HepG2 (cell line): ENCODE measurements around the gene ARPIN. TPM values are rescaled to one million over a fixed set of nuclear protein-coding genes. Genes with fewer than 3 reads are reported as not detected.

Experiments
- ATAC-seq: fragments of 200-7000 bp; cut with Tn5 transposase; 3 replicates; pipeline ENCODE4 v1.9.1; 2020; ENCODE audit warnings: mild to moderate bottlenecking, moderate library complexity
- BruUV-seq: library from RNA; stranded (reverse); fragments of 400-500 nt; replicated peaks from 2 replicates; lab custom pipeline; 2021; lab: Mats Ljungman, UMichigan
- CTCF ChIA-PET: fragments of 300-600 bp; formaldehyde crosslinking; extraction: SDS; loops from one replicate; lab custom pipeline; 2021; ENCODE audit warnings: low total read pairs, inconsistent platforms, low intra/inter-chr PET ratio; lab: Yijun Ruan, JAX
- POLR2A ChIA-PET: fragments of 350-600 bp; sonication (Branson Sonifier 250); formaldehyde crosslinking; loops from one replicate; lab custom pipeline; 2020; ENCODE audit warnings: antibody characterized with exemption, inconsistent platforms; lab: Yijun Ruan, JAX
- DNase-seq: peaks from one replicate; pipeline ENCODE4 v3.0.0-alpha.2; 2015; ENCODE audit warnings: low spot score
- FAIRE-seq: peaks from 3 replicates; lab custom pipeline; 2011; peaks lifted over from hg19 to GRCh38; lab: Jason Lieb, UNC
- H2AFZ ChIP-seq: one replicate; pipeline ENCODE4 v1.6.1; 2011; ENCODE audit warnings: low read length, inconsistent platforms
- H3K27ac ChIP-seq: fragments of 300-600 bp; 3 replicates; pipeline ENCODE4 v1.8.0; 2011; ENCODE audit warnings: mixed run types, mild to moderate bottlenecking, mixed read lengths, low read length, inconsistent platforms; ENCODE audit not compliant: insufficient read depth; ENCODE audit errors: extremely low read length
- H3K27me3 ChIP-seq, 2 experiments: fragments of 200-600 bp in 1 of 2; 2 replicates in 1 of 2; 3 replicates in 1 of 2; pipeline versions ENCODE4 v1.6.0 to v1.8.0; 2011; ENCODE audit warnings: low read length in 2 of 2, mild to moderate bottlenecking in 2 of 2, moderate library complexity in 2 of 2, inconsistent platforms in 1 of 2; ENCODE audit not compliant: insufficient read depth in 2 of 2, control insufficient read depth in 1 of 2
- H3K36me3 ChIP-seq, 2 experiments: fragments of 200-600 bp in 1 of 2; replicated peaks in 1 of 2; 2 replicates in 1 of 2; 3 replicates in 1 of 2; pipeline versions ENCODE4 v1.5.1 to v1.8.0; 2011; ENCODE audit warnings: low read length in 2 of 2, inconsistent platforms in 1 of 2; ENCODE audit not compliant: insufficient read depth in 2 of 2, control insufficient read depth in 1 of 2
- H3K4me1 ChIP-seq: 2 replicates; pipeline ENCODE4 v1.5.1; 2012; ENCODE audit warnings: low read length, inconsistent platforms; ENCODE audit not compliant: insufficient read depth
- H3K4me2 ChIP-seq: 2 replicates; pipeline ENCODE4 v1.6.0; 2011; ENCODE audit warnings: low read depth, low read length, inconsistent platforms
- H3K4me3 ChIP-seq, 3 experiments: fragments of 200-600 bp in 1 of 3; sonication (generic), shearing (Covaris generic) in 1 of 3; replicated peaks in 1 of 3; 2 replicates each; pipeline ENCODE4 v1.5.1; 2011 to 2016; ENCODE audit warnings: low read length in 3 of 3, inconsistent platforms in 2 of 3, low read depth in 2 of 3, mild to moderate bottlenecking in 2 of 3, control low read depth in 1 of 3, mixed read lengths in 1 of 3; ENCODE audit not compliant: insufficient read depth in 1 of 3
- H3K79me2 ChIP-seq: one replicate; pipeline ENCODE4 v1.6.1; 2011; ENCODE audit warnings: low read length, inconsistent platforms; ENCODE audit not compliant: insufficient read depth
- H3K9ac ChIP-seq: 2 replicates; pipeline ENCODE4 v1.6.0; 2011; ENCODE audit warnings: mild to moderate bottlenecking, low read depth, low read length, inconsistent platforms; ENCODE audit not compliant: insufficient read depth
- H3K9me3 ChIP-seq: 2 replicates; pipeline ENCODE4 v1.5.1; 2012; ENCODE audit warnings: mild to moderate bottlenecking, low read length
- H4K20me1 ChIP-seq: 2 replicates; pipeline ENCODE4 v1.6.0; 2011; ENCODE audit warnings: inconsistent platforms, mild to moderate bottlenecking, low read length, moderate library complexity; ENCODE audit not compliant: insufficient read depth
- HNRNPK ChIP-seq: fragments of 200-400 bp; formaldehyde crosslinking; IDR thresholded peaks from 2 replicates; pipeline ENCODE4 v1.6.1; 2018; ENCODE audit warnings: low read length, low read depth, moderate library complexity, mild to moderate bottlenecking; ENCODE audit not compliant: poor library complexity, severe bottlenecking
- KLF16 ChIP-seq, 2 experiments: sonication (generic) in 1 of 2; formaldehyde crosslinking in 1 of 2; IDR thresholded peaks; 2 replicates each; pipeline versions ENCODE4 v1.6.1 to v1.8.0; 2016 to 2023; ENCODE audit warnings: missing genetic modification reagents in 2 of 2, missing compliant biosample characterization in 1 of 2
- SOX5 ChIP-seq: IDR thresholded peaks from 2 replicates; pipeline ENCODE4 v1.6.1; 2016; ENCODE audit warnings: borderline replicate concordance
- TARDBP ChIP-seq: sonication (generic); formaldehyde crosslinking; IDR thresholded peaks from 2 replicates; pipeline ENCODE4 v1.8.0; 2022; ENCODE audit warnings: mild to moderate bottlenecking, missing genetic modification reagents
- ZNF30 ChIP-seq: sonication (generic); formaldehyde crosslinking; IDR thresholded peaks from 2 replicates; pipeline ENCODE4 v1.5.0; 2020; ENCODE audit warnings: mild to moderate bottlenecking, missing genetic modification reagents
- ZNF451 ChIP-seq: sonication (generic); formaldehyde crosslinking; IDR thresholded peaks from 2 replicates; pipeline ENCODE4 v1.5.0; 2020; ENCODE audit warnings: mild to moderate bottlenecking, missing genetic modification reagents
- ZNF510 ChIP-seq: sonication (generic); formaldehyde crosslinking; IDR thresholded peaks from 2 replicates; pipeline ENCODE4 v1.4.0; 2020; ENCODE audit warnings: low read depth, mild to moderate bottlenecking, missing genetic modification reagents
- ZNF780A ChIP-seq: sonication (generic); formaldehyde crosslinking; IDR thresholded peaks from 2 replicates; pipeline ENCODE4 v1.8.0; 2022; ENCODE audit warnings: mild to moderate bottlenecking, missing genetic modification reagents, moderate library complexity
- WGBS: methylation state at CpG from one replicate; pipeline ENCODE4 v1.1.6; 2017; ENCODE audit warnings: low lambda C conversion rate; 5-methylcytosine and 5-hydroxymethylcytosine counted together
- in situ Hi-C: cut with HindIII; loops from 2 replicates; pipeline ENCODE4 v1.10.0; 2017; ENCODE audit warnings: low pct_unique_long_range_greater_than_20kb; ENCODE audit not compliant: extremely low pct_ligation_motif_present
- intact Hi-C: fragments of 100-400 bp; cut with micrococcal nuclease; formaldehyde crosslinking; loops from one replicate; pipeline ENCODE4 v1.10.0; 2022; ENCODE audit not compliant: unreplicated experiment
- polyA plus RNA-seq, 8 experiments: library from polyadenylated mRNA; depleted of rRNA in 3 of 8; stranded (reverse) in 7 of 8; unstranded in 1 of 8; fragments of >200 nt; fragmentation: Illumina TruSeq in 4 of 8; extraction: Trizol in 4 of 8; gene quantifications; 2 replicates each; pipeline versions ENCODE4 v1.2.1 to v1.2.3, GENCODE V29; 2011 to 2016; ENCODE audit warnings: low read depth in 4 of 8, missing spikeins in 1 of 8, mixed read lengths in 1 of 8; ENCODE audit not compliant: insufficient read depth in 1 of 8
- total RNA-seq, 5 experiments: library from RNA; depleted of rRNA; stranded (reverse); fragments of >200 nt; fragmentation: Illumina TruSeq; extraction: Trizol; gene quantifications; 2 replicates each; pipeline ENCODE4 v1.2.3, GENCODE V29; 2016; ENCODE audit warnings: low read depth in 1 of 5
- TF ChIP-seq, protein P1 (sequence below): IDR thresholded peaks from 2 replicates; pipeline ENCODE4 v1.6.1; 2016; ENCODE audit warnings: missing compliant biosample characterization, missing genetic modification reagents, borderline replicate concordance
- TF ChIP-seq, protein P2 (sequence below): sonication (generic); formaldehyde crosslinking; conservative IDR thresholded peaks from 2 replicates; pipeline ENCODE4 v1.8.0; 2022; ENCODE audit warnings: mild to moderate bottlenecking, moderate library complexity, missing genetic modification reagents
- TF ChIP-seq, protein P3 (sequence below): sonication (generic); formaldehyde crosslinking; IDR thresholded peaks from 2 replicates; pipeline ENCODE4 v1.5.0; 2020; ENCODE audit warnings: mild to moderate bottlenecking, missing genetic modification reagents

Gene ARPIN
- total and polyA plus RNA-seq, 2 of the 13 experiments (the other 11 are each of a cell fraction or from before 2014, with no cell fraction given) = 2.8 to 5.0 TPM

DNA sequence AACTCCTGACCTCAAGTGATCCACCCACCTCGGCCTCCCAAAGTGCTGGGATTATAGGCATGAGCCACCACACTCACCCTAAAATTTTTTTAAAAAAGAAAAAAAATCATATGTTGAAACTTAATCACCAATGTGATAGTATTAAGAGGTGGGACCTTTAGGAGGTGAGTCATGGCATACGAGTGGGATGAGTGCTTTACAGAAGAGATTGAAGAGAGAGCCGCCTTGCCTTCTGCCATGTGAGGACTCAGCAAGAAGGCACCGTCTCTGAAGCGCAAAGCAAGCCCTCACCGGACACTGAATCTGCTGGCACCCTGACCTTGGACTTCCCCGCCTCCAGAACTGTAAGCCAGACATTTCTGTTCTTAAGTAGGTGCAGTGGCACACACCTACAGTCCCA is 5.5 kb downstream of the ARPIN start (continued):
- TF ChIP-seq TARDBP (CRISPR knock-in tag) = no peak

DNA sequence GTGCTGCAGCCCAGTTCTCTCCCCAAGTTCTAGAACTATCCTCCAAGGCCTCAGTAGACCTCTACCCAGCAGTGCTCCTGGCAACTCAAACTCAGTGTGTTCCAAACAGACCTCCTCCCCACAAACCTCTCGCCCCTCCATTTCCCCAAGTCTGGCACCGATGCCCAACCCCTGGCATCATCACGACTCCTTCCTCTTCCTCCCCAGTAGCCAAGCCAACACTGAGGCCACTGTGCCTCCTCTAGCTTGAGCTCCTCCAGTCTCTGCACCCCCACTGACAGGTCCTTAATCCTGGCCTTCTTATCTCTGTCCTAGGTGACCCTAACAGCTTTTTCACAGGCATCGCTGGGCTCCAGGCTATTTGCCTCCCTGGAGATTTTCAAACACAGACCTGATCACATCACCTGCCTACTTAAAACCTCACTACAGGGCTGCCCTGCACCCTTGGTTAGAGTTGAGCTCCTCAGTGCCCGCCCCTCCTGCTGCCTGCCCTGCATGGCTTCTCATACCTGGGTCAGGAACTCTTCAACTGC is 6.8 kb downstream of the ARPIN start:
- Histone ChIP-seq H3K4me1 (peaks cover 5% of the 10 kb centered on the region), H3K4me3 (no peak overlapping the region), H3K4me2 (no peak overlapping the region), H3K79me2 (no peaks in the 10 kb centered on the region), H3K9ac (no peak overlapping the region), H3K27me3 (no peaks in the 10 kb centered on the region), H4K20me1 (no peaks in the 10 kb centered on the region), H3K36me3 (no peaks in the 10 kb centered on the region; a peak in 1 of 5 replicates), H3K9me3 (no peaks in the 10 kb centered on the region), H3K27ac (no peak overlapping the region), H2AFZ (no peak overlapping the region)
- TF ChIP-seq, protein P1, sequence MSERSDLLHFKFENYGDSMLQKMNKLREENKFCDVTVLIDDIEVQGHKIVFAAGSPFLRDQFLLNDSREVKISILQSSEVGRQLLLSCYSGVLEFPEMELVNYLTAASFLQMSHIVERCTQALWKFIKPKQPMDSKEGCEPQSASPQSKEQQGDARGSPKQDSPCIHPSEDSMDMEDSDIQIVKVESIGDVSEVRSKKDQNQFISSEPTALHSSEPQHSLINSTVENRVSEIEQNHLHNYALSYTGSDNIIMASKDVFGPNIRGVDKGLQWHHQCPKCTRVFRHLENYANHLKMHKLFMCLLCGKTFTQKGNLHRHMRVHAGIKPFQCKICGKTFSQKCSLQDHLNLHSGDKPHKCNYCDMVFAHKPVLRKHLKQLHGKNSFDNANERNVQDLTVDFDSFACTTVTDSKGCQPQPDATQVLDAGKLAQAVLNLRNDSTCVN = no peak
- POLR2A ChIA-PET = no interaction called here
- CTCF ChIA-PET = no interaction called here
- FAIRE-seq = no peak
- no TSS peak for BruUV-seq
- in situ Hi-C loops (no loop called here), intact Hi-C loops (no loop called here)
- DNase-seq = no peak
- 97% methylated on average over 5 of the region's 5 CpGs for WGBS
- ATAC-seq = no peak

DNA sequence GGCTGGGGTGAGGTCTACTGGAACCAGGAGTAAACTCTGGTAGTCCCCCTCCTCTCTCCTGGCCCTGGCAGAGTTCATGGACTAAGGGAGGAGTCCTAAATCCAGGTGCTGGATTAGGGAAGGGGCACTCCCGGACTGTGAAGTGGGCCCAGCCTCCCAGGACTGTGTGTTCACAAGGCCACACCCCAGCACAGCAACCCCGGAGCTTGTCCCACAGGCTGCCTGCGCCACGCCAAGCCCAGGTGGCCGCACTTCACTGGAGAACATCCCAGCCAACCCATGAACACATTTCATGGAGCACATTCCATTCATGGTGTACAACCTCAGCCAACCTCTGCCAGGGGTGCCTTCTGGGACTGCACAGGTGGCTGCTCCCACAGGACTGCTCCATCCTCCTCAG is 8.2 kb downstream of the ARPIN start:
- Histone ChIP-seq H3K27ac (no peak overlapping the region), H3K36me3 (no peaks in the 10 kb centered on the region; a peak in 1 of 5 replicates), H3K4me1 (peaks cover 6% of the 10 kb centered on the region), H3K4me3 (no peak overlapping the region), H3K79me2 (no peaks in the 10 kb centered on the region), H3K27me3 (no peaks in the 10 kb centered on the region), H3K9ac (no peak overlapping the region), H3K4me2 (no peak overlapping the region), H3K9me3 (no peaks in the 10 kb centered on the region), H2AFZ (no peak overlapping the region), H4K20me1 (no peaks in the 10 kb centered on the region)
- no TSS peak for BruUV-seq
- CTCF ChIA-PET = no interaction called here
- ATAC-seq = no peak; the same call in 2 of the 3 replicates
- WGBS = 90% methylated on average over 5 of the region's 5 CpGs
- intact Hi-C loops (no loop called here), in situ Hi-C loops (no loop called here)
- FAIRE-seq = no peak
- no peak for DNase-seq
- POLR2A ChIA-PET = no interaction called here
- TF ChIP-seq ZNF30 (CRISPR knock-in tag) (no peak), ZNF780A (CRISPR knock-in tag) (no peak), ZNF510 (CRISPR knock-in tag) (no peak), HNRNPK (no peak), SOX5 (CRISPR knock-in tag) (no peak), ZNF451 (CRISPR knock-in tag) (no peak), KLF16 (CRISPR knock-in tag; IDR thresholded peaks at IDR 0.05) (no peak)
- TF ChIP-seq, protein P2, sequence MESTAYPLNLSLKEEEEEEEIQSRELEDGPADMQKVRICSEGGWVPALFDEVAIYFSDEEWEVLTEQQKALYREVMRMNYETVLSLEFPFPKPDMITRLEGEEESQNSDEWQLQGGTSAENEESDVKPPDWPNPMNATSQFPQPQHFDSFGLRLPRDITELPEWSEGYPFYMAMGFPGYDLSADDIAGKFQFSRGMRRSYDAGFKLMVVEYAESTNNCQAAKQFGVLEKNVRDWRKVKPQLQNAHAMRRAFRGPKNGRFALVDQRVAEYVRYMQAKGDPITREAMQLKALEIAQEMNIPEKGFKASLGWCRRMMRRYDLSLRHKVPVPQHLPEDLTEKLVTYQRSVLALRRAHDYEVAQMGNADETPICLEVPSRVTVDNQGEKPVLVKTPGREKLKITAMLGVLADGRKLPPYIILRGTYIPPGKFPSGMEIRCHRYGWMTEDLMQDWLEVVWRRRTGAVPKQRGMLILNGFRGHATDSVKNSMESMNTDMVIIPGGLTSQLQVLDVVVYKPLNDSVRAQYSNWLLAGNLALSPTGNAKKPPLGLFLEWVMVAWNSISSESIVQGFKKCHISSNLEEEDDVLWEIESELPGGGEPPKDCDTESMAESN (CRISPR knock-in tag) = no peak
- TF ChIP-seq, protein P3, sequence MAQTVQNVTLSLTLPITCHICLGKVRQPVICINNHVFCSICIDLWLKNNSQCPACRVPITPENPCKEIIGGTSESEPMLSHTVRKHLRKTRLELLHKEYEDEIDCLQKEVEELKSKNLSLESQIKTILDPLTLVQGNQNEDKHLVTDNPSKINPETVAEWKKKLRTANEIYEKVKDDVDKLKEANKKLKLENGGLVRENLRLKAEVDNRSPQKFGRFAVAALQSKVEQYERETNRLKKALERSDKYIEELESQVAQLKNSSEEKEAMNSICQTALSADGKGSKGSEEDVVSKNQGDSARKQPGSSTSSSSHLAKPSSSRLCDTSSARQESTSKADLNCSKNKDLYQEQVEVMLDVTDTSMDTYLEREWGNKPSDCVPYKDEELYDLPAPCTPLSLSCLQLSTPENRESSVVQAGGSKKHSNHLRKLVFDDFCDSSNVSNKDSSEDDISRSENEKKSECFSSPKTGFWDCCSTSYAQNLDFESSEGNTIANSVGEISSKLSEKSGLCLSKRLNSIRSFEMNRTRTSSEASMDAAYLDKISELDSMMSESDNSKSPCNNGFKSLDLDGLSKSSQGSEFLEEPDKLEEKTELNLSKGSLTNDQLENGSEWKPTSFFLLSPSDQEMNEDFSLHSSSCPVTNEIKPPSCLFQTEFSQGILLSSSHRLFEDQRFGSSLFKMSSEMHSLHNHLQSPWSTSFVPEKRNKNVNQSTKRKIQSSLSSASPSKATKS (CRISPR knock-in tag) = no peak
